Stimulated activated CD8-positive, alpha-beta memory T cell treated with anti-CD3 and anti-CD28 coated beads, Interleukin-7, amount 100 ng/mL, for 1 hour (primary cell): Measurements from ENCODE around the gene CNN1.
"Not testable (repeated sequence)": the region's sequence is repeated elsewhere in the genome, so short reads cannot be mapped to it uniquely, and the experiment has no call there.

Source experiments
- DNase-seq, 2 donors: peaks; one replicate each; pipeline ENCODE4 v3.0.0-alpha.2; 2020; ENCODE audit warnings: low read depth in 2 of 2

Gene CNN1

GRCh38 chr19:11599704-11600103, 61.1 kb downstream of the CNN1 start:
- not testable (repeated sequence) for DNase-seq
